Astrocyte (in vitro differentiated cells and primary cell): ENCODE results near the gene COP1. TPM values are rescaled to one million over a fixed set of nuclear protein-coding genes. Genes with fewer than 3 reads are reported as not detected.

ENCODE experiments used
- DNase-seq: peaks from one replicate; pipeline ENCODE4 v3.0.0-alpha.2; 2010; ENCODE audit warnings: low read depth
- FAIRE-seq: peaks from 2 replicates; lab custom pipeline; 2011; peaks lifted over from hg19 to GRCh38; lab: Jason Lieb, UNC
- H2AFZ ChIP-seq: 2 replicates; pipeline ENCODE4 v1.6.0; 2012; ENCODE audit warnings: low read depth, low read length, inconsistent platforms
- H3K27ac ChIP-seq: 2 replicates; pipeline ENCODE4 v1.5.1; 2011; ENCODE audit warnings: low read depth, low read length, inconsistent platforms
- H3K27me3 ChIP-seq: 2 replicates; pipeline ENCODE4 v1.6.0; 2011; ENCODE audit warnings: low read length, inconsistent platforms; ENCODE audit not compliant: insufficient read depth
- H3K36me3 ChIP-seq: 2 replicates; pipeline ENCODE4 v1.5.1; 2011; ENCODE audit warnings: low read length, inconsistent platforms; ENCODE audit not compliant: insufficient read depth
- H3K4me1 ChIP-seq: 2 replicates; pipeline ENCODE4 v1.5.1; 2011; ENCODE audit warnings: low read length, inconsistent platforms; ENCODE audit not compliant: insufficient read depth
- H3K4me2 ChIP-seq: 2 replicates; pipeline ENCODE4 v1.6.0; 2012; ENCODE audit warnings: low read length, inconsistent platforms
- H3K4me3 ChIP-seq: 2 replicates; pipeline ENCODE4 v1.5.1; 2011; ENCODE audit warnings: low read depth, mild to moderate bottlenecking, low read length, inconsistent platforms; ENCODE audit not compliant: insufficient read depth
- H3K79me2 ChIP-seq: 2 replicates; pipeline ENCODE4 v1.6.0; 2012; ENCODE audit warnings: mild to moderate bottlenecking, low read length, inconsistent platforms; ENCODE audit not compliant: insufficient read depth
- H3K9ac ChIP-seq: 2 replicates; pipeline ENCODE4 v1.6.0; 2012; ENCODE audit warnings: mild to moderate bottlenecking, low read length, inconsistent platforms
- H3K9me3 ChIP-seq: 2 replicates; pipeline ENCODE4 v1.5.1; 2012; ENCODE audit warnings: low read depth, mild to moderate bottlenecking, low read length, inconsistent platforms; ENCODE audit not compliant: insufficient read depth
- H4K20me1 ChIP-seq: 2 replicates; pipeline ENCODE4 v1.6.0; 2012; ENCODE audit warnings: low read length, inconsistent platforms; ENCODE audit not compliant: insufficient read depth
- H3K27ac Mint-ChIP-seq: one replicate; pipeline ENCODE4 v1.8.0; 2021; ENCODE audit warnings: mild to moderate bottlenecking, mixed read lengths; ENCODE audit not compliant: unreplicated experiment
- H3K27me3 Mint-ChIP-seq: one replicate; pipeline ENCODE4 v1.8.0; 2021; ENCODE audit warnings: low read depth, mixed read lengths; ENCODE audit not compliant: unreplicated experiment
- H3K36me3 Mint-ChIP-seq: one replicate; pipeline ENCODE4 v1.8.0; 2021; ENCODE audit warnings: low read depth, mixed read lengths; ENCODE audit not compliant: unreplicated experiment
- H3K4me1 Mint-ChIP-seq: one replicate; pipeline ENCODE4 v1.8.0; 2021; ENCODE audit warnings: low read depth, mixed read lengths; ENCODE audit not compliant: unreplicated experiment
- H3K4me3 Mint-ChIP-seq: one replicate; pipeline ENCODE4 v1.8.0; 2021; ENCODE audit warnings: mild to moderate bottlenecking, moderate library complexity, mixed read lengths; ENCODE audit not compliant: unreplicated experiment
- H3K9me3 Mint-ChIP-seq: one replicate; pipeline ENCODE4 v1.8.0; 2021; ENCODE audit warnings: mild to moderate bottlenecking, mixed read lengths; ENCODE audit not compliant: unreplicated experiment
- CTCF ChIP-seq: IDR thresholded peaks from 2 replicates; pipeline ENCODE4 v1.5.1; 2011; ENCODE audit warnings: low read depth, mild to moderate bottlenecking, inconsistent platforms, low read length, moderate library complexity; ENCODE audit not compliant: insufficient read depth
- EZH2 ChIP-seq: IDR thresholded peaks from 2 replicates; pipeline ENCODE4 v1.6.1; 2012; ENCODE audit warnings: mild to moderate bottlenecking, low read length, inconsistent platforms; ENCODE audit not compliant: insufficient read depth
- total RNA-seq: library from RNA; stranded (reverse); gene quantifications from 2 replicates; pipeline ENCODE4 v1.2.1, GENCODE V29; 2021

Gene COP1
- total RNA-seq, 1 donor from 2014 or later = 45.9 TPM

- H3K27ac Mint-ChIP-seq = no peak overlapping the region
- H3K9me3 Mint-ChIP-seq = no peaks in the 10 kb centered on the region
- no peak overlapping the region for H3K4me3 ChIP-seq
- peaks cover 3% of the 10 kb centered on the region for H4K20me1 ChIP-seq
- H3K9ac ChIP-seq = no peak overlapping the region
- no peak for TF ChIP-seq CTCF
- TF ChIP-seq EZH2 = no peak
- no peak overlapping the region for H3K27ac ChIP-seq
- H2AFZ ChIP-seq = no peak overlapping the region
- H3K4me1 Mint-ChIP-seq = no peaks in the 10 kb centered on the region
- no peaks in the 10 kb centered on the region for H3K79me2 ChIP-seq
- H3K27me3 Mint-ChIP-seq = no peaks in the 10 kb centered on the region
- H3K27me3 ChIP-seq = no peaks in the 10 kb centered on the region
- peaks cover 6% of the 10 kb centered on the region for H3K36me3 ChIP-seq
- no peaks in the 10 kb centered on the region for H3K9me3 ChIP-seq
- H3K36me3 Mint-ChIP-seq = peaks cover 19% of the 10 kb centered on the region
- FAIRE-seq = no peak
- no peak overlapping the region for H3K4me3 Mint-ChIP-seq
- H3K4me2 ChIP-seq = no peak overlapping the region
- no peak for DNase-seq
- no peaks in the 10 kb centered on the region for H3K4me1 ChIP-seq
These were observed 262.5 kb downstream of the COP1 start for GRCh38 chr1:175944591-175944990.

GRCh38 chr1:175941164-175941563 lies 265.9 kb downstream of the COP1 start:
- no peaks in the 10 kb centered on the region for H3K4me1 ChIP-seq
- no peak overlapping the region for H3K4me3 Mint-ChIP-seq
- no peaks in the 10 kb centered on the region for H3K79me2 ChIP-seq
- FAIRE-seq (no peak), DNase-seq (no peak)
- H3K9me3 ChIP-seq = no peaks in the 10 kb centered on the region
- H3K27me3 Mint-ChIP-seq = no peaks in the 10 kb centered on the region
- no peaks in the 10 kb centered on the region for H3K4me1 Mint-ChIP-seq
- H3K27ac ChIP-seq = no peak overlapping the region
- H3K9me3 Mint-ChIP-seq = no peaks in the 10 kb centered on the region
- H3K36me3 Mint-ChIP-seq = peaks cover 21% of the 10 kb centered on the region
- peaks cover 3% of the 10 kb centered on the region for H3K36me3 ChIP-seq
- H3K4me3 ChIP-seq = no peak overlapping the region
- no peak overlapping the region for H3K4me2 ChIP-seq
- H4K20me1 ChIP-seq = no peaks in the 10 kb centered on the region
- no peak for TF ChIP-seq CTCF
- TF ChIP-seq EZH2 = no peak
- no peak overlapping the region for H3K27ac Mint-ChIP-seq
- no peaks in the 10 kb centered on the region for H3K27me3 ChIP-seq
- H2AFZ ChIP-seq = no peak overlapping the region
- no peak overlapping the region for H3K9ac ChIP-seq

- Histone ChIP-seq H3K36me3 (peaks cover 3% of the 10 kb centered on the region), H3K4me1 (no peaks in the 10 kb centered on the region), H3K9me3 (no peaks in the 10 kb centered on the region), H3K4me2 (no peak overlapping the region), H2AFZ (no peak overlapping the region), H3K27me3 (no peaks in the 10 kb centered on the region), H3K9ac (no peak overlapping the region), H4K20me1 (no peaks in the 10 kb centered on the region), H3K27ac (no peak overlapping the region), H3K79me2 (no peaks in the 10 kb centered on the region), H3K4me3 (no peak overlapping the region)
- Mint-ChIP-seq H3K36me3 (peaks cover 18% of the 10 kb centered on the region), H3K27me3 (no peaks in the 10 kb centered on the region), H3K9me3 (no peaks in the 10 kb centered on the region), H3K4me3 (no peak overlapping the region), H3K4me1 (no peaks in the 10 kb centered on the region), H3K27ac (no peak overlapping the region)
- DNase-seq (no peak), FAIRE-seq (no peak)
- TF ChIP-seq EZH2 (no peak), CTCF (no peak)
These were observed 270.4 kb downstream of the COP1 start for GRCh38 chr1:175936736-175937135.
